NCI-H345 treated with DMSO at 0.1 percent for 48 hours (cell line): Measurements from ENCODE around the gene ST6GALNAC1.

Experiments
- DNase-seq: peaks from one replicate; lab custom pipeline; 2025; ENCODE audit not compliant: unreplicated experiment; lab: John Stamatoyannopoulos, UW

The ST6GALNAC1 gene

DNA sequence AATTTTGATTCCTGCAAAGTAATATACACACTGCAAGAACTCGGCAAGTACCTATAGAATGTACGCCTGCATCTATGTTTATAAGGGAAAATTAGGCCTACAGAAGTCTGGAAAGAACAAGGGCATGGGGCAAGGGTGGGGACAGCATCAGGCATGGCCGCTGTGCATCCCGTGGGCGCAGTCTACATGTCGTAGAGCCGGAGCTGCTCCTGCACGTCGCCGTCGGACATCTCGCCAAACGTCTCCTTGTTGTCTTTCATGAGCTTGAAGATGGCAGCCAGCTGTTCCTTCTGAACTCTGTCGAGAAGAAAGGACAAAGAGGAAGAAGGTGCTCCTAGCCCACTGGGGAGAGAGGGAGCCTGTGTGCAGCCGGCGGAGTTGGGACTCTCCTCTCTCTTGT, 33.8 kb upstream of the ST6GALNAC1 start:
- no peak for DNase-seq

DNA sequence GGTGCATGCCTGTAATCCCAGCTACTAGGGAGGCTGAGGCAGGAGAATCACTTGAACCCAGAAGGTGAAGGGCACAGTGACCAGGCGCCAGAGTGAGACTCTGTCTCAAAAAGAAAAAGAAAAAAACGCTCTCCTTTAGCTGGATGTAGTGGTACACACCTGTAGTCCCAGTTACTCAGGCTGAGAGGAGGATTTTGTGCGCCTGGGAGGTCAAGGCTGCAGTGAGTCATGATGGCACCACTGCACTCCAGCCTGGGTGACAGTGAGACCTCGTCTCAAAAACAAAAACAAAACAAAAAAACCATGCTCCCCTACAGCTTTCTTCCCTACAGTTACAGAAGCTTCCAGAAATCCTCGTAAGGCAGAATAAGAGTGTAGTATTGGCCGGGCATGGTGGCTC, 33.1 kb upstream of the ST6GALNAC1 start:
- no peak for DNase-seq

DNA sequence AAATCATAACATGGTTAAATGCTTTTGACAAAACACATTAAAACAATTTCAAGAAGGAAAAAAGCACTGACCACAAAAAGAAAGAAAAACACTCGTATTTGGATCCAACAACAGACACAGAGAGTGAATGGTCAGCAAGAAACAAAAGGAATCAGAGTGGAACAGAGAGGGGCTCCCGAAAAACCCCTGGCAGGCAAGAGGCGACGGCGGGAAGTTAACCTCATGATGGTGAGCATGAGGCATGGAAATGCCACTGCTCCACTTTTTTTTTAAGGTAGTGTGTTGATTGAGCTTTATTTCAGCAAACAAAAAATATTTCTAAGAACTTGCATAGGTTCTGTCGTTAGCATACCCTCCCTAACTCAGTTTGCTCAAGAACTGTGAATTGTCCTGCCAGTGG, 32.1 kb upstream of the ST6GALNAC1 start:
- DNase-seq: no peak

DNA sequence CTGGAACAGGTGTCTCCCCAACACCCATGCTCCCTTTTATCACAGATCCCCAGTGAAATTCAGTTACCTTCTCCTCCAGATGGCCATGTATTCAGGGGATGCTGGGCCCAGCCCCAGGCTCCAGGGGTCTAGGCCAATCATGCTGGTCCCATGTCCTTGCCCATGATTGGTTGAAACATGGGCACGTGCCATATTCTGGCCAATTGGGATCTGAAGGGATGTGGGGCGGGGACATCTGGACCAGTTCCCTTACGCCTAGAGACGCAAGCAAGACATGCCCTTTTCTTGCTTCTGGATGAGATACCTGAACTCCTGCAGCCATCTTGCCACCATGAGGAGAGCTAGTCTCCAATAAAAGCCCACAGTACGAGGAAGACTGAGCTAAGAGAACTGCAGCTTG, 31.0 kb upstream of the ST6GALNAC1 start:
- DNase-seq: no peak

DNA sequence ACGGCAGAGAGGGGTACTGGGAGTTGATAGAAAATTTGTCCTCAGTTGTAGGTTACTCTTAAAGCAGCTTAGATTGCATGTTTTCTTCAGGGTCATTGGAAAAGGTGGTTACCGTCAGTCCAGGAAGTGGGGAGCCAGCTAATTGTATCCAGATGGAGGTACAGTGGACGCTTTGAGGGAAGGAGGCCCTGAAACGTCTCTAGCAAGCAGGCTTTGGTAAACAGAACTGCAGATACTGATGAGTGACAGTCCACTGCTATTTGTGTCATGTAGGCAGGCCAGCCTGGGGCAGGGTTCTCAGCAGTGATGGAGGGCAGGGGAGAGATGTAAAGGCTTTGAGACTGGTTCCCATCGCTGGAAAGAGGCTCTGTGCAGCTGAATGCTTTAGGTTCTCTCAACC, 30.2 kb upstream of the ST6GALNAC1 start:
- DNase-seq: no peak

DNA sequence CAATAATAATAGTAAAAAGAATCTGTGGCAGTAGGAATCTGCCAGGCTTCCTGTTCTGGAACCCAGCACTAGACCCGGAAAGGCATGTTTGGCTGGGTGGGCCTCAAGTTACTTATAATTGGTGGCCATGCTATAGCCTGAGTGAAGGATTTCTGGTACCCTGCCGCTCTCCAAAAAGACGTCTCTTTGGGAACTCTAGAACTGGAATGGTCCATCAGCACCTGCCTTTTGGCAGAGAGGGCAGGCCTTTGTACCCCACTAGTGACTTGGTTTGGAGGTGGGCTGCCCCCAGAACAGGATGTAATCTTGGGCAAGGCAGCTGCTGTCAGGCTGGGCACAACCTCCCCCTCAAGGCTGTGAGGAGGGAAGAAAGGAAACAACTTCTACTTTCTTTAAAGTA, 29.3 kb upstream of the ST6GALNAC1 start:
- DNase-seq: no peak

DNA sequence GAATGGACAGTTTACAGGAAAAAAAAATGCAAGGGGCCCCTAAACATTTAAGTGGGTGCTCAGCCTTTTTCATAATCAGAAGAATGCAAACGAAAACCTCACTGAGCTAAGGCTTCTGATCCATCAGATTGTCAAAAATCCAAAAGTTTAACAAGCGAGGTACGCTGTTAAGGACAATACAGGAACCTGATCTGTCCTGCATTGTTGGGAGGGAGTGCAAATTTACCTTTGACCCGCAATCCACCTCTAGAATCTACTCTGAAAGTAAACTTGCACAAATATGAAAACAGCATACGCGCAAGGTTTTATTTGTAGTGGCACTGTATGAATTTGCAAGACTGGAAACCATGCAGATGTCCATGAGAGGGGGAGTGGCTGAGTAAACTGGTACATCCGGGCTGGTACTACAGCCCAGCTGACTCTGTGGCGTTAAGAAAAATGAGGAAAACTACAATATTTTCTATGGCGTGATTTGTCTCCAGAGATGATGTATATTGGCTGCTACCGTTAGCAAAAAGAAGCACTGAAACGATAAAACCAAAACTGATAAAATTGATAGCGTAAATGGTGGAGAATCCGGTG, 28.8 kb upstream of the ST6GALNAC1 start:
- DNase-seq: no peak

DNA sequence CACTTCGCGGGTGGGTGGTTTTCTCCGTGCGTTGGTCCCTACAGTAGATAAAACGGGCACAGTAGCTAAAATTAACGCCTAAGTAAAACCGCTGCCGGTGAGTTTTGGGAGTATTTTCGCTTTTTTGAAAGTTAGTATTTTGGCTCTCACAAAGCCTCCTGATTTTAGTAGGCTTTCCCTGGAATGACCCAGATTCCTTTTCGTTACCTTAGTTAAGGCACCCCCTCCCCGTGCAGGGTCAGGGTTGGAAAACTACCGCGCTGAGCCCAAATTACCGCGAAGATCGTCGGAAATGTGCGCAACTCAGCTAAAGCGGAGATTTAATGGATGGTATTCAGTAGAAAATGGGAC, 28.3 kb upstream of the ST6GALNAC1 start:
- no peak for DNase-seq

DNA sequence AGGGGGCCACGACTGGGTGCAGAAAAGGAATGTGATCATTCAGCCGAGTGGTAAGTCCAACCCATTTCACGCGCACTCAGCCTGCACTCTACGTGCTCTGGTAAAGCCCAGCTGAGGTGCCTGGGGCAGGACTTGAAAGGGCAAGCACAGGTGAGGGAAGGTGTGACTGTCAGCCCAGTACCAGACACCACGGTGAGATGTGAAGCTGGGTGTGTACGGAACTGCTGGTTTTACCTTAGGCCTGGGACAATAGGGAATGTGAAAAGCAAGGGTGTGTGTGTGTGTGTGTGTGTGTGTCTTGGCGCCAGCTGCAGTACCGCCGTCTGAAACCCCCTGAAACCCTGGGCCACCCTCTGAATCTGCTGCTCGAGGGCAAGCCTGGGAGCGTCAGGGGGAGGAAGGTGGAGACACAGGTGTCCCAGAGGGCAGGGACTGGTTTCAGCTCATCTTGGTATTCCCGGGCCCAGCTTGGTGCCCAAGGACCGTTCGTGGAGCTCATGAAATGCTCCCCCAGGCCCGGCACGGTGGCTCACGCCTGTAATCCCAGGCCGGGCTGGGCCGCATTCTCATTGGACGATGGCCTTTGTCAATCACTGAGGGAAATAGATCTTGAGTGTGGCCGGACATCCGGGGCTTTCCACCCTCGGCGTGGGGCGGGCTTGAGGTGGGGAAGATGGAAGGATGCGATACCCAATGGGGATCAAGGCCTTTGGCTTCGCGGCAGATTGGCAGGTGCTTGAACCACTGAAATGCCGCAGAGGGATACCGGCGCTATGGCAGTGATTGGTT, 27.8 kb upstream of the ST6GALNAC1 start:
- peak; percentile 93 for DNase-seq

DNA sequence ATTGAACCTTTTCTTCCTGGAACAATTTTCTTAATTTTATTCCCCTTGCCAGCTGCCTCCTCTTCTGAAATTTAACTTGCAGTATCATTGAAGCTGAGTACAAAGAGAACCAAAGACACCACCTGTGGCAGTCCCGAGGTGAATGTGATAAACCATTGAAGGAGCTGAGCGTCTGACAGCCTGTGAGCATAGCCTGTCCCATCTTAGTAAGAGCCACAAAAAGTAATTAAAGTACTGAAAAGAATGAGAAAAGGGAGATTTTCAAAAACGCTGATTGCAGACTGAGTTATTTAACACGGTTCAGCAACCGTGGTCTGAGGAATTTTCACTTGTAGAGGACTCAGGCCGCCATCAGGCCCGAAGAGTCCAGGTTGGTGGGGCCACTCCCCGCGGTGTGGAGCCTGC, 27.2 kb upstream of the ST6GALNAC1 start:
- DNase-seq: no peak

DNA sequence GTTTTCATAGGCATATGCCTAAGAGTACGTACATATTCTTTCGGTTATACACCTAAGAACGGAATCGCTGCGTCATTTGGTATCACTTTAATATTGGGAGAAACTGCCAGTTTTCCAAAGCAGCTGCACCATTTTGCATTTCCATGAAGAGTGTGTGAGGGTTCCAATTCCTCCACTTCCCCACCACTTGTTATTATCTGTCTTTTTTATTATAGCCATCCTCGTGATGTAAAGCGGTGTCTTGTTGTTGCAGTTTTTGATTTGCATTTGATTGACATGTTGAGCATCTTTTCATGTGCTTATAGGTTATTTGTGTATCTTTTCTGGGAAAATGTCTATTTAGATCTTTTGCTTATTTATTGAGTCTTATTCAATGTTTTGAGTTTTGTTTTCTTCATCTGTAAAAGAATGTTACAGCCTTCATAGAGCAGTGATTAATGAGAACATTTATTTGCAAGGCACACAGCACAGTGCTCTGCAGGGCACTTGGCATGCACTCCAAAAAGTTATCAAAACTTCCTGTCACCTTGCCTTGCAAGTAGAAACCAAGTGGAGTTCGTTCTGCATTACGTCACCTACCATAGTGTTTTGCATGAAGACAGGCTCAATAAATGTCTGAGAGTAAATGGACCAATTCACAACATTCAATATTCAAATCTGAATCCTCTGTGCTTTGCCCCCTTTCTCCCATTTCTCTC, 26.6 kb upstream of the ST6GALNAC1 start:
- no peak for DNase-seq

DNA sequence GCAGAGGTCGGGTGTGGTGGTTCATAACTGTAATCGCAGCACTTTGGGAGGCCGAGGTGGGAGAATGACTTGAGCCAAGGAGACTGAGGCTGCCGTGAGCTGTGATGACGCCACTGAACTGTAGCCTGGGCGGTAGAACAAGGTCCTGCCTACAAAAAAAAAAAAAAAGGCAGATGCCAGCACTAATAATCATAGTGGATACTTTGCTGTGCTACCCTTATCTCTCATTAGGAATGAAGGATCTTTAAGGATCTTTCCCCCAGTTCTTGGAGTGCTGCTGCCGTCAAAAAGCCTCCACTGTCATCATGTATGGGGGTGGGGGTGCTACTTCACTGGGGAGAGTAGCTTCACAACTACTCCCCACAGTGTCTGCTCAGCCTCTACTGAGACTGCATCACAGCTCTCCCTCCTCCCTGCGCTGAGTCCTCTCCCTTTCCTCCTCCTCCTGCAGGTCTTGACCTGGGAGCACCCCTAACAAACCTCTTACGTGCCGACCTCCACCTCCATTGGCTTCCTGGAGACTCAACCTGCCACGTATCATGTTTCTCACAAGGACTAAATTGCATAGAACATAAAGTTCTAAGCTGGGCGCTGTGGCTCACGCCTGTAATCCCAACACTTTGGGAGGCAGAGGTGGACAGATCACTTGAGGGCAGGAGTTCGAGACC, 24.4 kb upstream of the ST6GALNAC1 start:
- DNase-seq: no peak

DNA sequence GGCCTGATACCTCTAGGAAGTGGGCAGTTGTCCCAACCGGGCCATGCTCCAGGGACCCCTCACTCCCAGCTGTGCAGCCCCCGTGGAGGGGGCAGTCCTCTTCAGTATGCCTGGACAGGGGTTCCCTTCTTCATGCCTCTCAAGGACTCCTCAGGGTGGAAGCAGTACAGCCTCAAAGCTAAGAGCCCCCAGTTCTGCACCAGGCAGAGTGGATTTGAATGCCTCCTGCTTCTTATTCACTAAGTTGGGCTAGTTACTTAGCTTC, 23.9 kb upstream of the ST6GALNAC1 start:
- DNase-seq: no peak

DNA sequence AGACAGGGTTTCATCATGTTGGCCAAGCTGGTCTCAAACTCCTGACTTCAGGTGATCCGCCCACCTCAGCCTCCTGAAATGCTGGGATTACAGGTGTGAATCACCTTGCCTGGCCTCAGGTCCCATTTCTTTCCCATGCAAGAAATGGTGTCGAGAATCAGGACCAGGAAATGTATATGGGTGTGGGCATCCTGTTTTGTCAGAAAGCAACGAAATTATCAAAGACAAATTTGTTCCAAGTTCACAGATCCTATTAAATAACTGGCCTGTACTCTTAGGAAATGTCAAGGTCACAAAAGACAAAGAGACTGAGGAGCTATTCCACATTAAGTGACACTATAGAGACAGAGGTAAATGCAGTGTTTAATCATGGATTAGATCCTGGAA, 17.1 kb upstream of the ST6GALNAC1 start:
- no peak for DNase-seq

DNA sequence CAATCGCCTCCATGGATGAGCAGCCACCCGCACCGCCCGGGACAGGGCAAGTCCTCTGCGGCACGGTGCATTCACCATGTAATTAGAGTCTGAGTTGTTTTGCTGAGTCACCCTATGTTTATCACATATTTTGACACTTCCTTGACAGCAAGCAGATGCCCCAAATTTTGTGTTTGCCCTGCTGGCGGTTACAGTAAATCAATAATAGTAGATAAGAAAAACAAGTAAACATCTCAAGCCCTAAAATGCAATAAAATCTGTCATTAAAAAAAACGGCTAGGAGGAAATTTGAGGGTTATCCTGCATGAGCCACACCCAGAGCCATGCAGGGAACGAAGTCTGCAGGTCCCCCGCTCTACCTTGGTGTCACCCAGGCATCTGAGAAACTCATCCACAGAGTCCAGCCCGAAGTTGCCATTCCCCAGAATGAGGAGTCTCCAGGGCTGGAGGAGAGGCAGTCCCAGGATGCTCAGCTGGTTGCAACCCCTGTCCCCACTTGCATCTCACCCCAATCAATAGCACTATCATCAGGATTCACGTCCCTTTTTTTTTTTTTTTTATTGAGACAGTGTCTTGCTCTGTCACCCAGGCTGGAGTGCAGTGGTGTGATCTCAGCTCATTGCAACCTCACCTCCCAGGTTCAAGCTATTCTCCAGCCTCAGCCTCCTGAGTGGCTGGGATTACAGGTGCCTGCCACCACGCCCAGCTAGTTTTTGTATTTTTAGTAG, 16.5 kb upstream of the ST6GALNAC1 start:
- no peak for DNase-seq

DNA sequence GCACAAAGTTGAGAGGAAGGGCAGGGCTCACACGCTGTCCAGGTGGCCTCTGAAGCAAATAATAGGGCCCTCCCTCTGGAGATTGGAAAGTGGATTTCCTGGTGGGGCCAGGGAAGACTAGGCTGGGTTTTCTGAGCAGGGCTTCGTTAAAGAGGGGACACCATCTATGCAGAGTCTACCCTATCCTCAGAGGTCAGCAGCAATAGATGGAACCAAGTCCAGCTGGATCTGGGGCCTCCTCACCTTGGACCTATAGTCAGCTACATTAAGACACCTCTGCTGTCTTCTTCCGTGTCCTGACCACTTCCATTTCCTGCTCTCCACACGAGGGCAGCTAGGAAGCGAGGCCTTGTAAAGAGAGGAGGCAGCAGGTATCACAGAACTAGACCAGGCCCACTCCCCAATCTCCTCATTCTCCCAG, 14.7 kb upstream of the ST6GALNAC1 start:
- no peak for DNase-seq

DNA sequence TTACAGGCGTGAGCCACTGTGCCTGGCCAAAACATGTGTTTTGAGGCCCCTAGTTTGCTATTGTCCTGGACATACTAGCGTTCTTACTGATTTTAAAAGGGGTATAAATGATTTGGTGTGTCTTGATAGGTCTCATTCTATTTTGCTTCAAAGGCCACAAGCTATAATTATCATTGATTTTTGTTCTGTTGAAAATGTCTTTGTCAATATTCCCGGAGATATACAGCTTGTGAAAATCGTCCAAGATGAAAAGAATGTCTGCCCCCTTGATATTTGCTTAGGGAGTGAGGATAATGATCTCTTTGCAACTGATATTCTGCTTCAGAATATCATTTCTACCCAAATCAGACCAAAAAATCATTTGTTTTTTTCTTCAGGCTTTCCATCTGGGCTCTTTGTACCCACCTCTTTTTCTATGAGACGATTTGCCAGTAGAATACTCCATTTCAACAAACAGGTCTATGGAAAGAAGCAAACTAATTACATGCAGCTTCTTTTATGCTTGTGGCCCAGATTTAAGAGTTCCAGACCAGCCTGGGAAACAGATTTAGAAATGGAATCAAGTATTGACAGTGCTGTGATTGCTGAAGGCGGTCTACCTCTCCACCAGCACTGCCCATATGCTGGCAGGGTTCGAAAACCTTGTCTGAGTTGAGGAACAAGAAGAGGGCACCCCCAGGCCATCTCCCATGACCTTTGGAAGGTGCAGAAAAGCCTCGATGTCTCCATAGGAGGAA, 14.1 kb upstream of the ST6GALNAC1 start:
- no peak for DNase-seq

DNA sequence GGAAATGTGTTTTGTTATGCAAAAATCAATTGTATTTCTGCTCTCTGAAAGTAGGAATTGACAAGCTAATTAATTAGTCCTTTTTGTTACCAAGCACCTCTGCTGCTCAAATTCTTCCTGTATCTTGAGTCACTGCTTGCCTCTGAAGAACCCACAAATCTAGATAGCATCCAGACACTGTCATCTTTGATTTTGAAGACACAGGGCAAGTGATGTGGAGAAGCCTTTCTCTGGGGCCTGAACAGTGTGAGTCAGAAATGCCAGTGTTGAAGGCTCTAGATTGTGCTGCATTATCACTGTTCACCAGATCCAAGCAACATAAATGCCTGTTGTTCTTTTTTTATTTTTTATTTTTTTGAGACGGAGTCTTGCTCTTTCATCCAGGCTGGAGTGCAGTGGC, 10.9 kb upstream of the ST6GALNAC1 start:
- DNase-seq: no peak

DNA sequence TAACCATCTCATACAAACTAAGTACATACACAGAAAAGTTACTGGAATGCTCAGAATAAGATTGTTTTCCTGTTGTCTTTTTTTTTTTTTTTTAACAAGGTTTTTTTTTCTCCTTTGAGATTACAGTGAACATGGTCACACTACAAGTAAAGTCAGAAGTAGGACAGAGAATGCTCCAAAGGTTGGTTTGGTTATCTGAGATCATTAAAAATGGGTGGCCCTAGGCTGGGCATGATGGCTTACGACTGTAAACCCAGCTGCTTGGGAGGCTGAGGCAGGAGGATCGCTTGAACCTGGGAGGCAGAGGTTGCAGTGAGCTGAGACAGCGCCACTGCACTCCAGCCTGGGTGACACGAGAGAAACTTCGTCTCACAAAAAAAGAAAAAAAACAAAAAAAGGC, 6.9 kb upstream of the ST6GALNAC1 start:
- DNase-seq: no peak

DNA sequence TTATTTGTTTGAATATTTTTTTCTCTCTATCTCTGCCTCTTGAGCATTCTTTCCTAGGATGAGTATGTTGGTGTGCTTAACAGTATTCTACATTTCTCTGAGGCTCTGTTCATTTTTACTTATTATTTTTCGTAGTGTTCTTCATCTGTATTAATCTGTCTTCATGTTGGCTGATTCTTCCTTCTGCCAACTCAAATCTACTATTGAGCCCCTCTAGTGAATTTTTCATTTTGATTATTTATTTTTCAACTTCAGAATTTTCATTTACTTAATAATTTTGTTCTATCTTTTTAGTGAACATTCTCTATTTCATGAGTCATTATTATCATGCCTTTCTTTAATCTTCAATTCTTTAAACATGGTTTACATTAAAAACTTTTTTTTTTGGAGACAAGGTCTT, 3.2 kb upstream of the ST6GALNAC1 start:
- no peak for DNase-seq

DNA sequence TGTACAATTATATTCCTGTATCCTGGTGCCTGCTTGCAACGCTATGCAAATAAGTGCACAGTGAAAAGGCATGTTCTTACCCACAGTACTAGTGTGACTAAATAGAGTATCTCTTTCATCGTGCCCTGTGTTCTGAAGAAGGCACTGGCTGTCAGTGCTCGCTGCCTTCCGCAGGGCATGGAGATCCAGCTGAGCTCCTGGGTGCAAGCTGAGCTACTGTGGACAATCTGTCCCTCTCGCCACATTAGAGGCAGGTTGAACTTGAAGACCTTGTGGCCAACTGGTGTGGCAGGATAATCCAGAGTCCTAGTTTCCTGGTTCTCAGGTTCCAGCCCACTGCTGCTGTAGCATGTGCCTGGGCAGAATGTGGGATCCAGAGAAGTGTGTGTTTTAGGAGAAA, 1.9 kb upstream of the ST6GALNAC1 start:
- no peak for DNase-seq
